Hepatocyte (in vitro differentiated cells): ENCODE measurements around the gene SERPINA12.

Experiments
- EZH2 ChIP-seq: fragments of 200-600 bp; sonication (generic); IDR thresholded peaks from 2 replicates; pipeline ENCODE4 v1.6.1; 2016; ENCODE audit warnings: antibody characterized with exemption, mild to moderate bottlenecking, borderline replicate concordance
- EZH2phosphoT487 ChIP-seq: fragments of 200-600 bp; sonication (generic); IDR thresholded peaks from one replicate; pipeline ENCODE4 v1.6.1; 2018; ENCODE audit warnings: antibody characterized with exemption, mild to moderate bottlenecking, low read depth, moderate library complexity; ENCODE audit not compliant: unreplicated experiment, severe bottlenecking
- TF ChIP-seq, protein P1 (sequence below): fragments of 200-600 bp; sonication (generic); IDR thresholded peaks from 2 replicates; pipeline ENCODE4 v1.5.1; 2016; ENCODE audit warnings: antibody characterized with exemption, mild to moderate bottlenecking; ENCODE audit not compliant: poor library complexity

DNA sequence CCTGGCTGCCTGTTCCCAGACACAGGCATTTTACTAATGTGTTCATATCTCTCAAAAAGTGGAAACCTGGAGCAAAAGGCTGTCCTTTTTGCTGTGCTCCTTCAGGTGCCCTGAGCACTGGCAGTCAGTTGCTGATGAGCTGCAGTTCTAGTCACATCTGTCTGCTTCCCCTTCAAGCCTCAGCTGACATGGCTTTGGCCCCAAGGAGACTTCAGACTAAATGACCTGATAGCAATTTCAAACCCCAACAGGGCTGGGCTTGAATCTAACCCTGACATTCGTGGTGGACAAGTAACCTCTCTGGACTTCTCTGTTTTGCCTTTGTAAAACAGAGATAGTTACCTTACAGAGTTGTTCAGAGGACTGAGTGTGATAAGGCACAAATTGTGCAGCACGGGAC is 39.0 kb downstream of the SERPINA12 start:
- TF ChIP-seq, protein P1, sequence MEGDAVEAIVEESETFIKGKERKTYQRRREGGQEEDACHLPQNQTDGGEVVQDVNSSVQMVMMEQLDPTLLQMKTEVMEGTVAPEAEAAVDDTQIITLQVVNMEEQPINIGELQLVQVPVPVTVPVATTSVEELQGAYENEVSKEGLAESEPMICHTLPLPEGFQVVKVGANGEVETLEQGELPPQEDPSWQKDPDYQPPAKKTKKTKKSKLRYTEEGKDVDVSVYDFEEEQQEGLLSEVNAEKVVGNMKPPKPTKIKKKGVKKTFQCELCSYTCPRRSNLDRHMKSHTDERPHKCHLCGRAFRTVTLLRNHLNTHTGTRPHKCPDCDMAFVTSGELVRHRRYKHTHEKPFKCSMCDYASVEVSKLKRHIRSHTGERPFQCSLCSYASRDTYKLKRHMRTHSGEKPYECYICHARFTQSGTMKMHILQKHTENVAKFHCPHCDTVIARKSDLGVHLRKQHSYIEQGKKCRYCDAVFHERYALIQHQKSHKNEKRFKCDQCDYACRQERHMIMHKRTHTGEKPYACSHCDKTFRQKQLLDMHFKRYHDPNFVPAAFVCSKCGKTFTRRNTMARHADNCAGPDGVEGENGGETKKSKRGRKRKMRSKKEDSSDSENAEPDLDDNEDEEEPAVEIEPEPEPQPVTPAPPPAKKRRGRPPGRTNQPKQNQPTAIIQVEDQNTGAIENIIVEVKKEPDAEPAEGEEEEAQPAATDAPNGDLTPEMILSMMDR = no peak
- TF ChIP-seq EZH2 = no peak
- no peak for TF ChIP-seq EZH2phosphoT487
